Measurements from ENCODE around the gene WDR74.

DNA sequence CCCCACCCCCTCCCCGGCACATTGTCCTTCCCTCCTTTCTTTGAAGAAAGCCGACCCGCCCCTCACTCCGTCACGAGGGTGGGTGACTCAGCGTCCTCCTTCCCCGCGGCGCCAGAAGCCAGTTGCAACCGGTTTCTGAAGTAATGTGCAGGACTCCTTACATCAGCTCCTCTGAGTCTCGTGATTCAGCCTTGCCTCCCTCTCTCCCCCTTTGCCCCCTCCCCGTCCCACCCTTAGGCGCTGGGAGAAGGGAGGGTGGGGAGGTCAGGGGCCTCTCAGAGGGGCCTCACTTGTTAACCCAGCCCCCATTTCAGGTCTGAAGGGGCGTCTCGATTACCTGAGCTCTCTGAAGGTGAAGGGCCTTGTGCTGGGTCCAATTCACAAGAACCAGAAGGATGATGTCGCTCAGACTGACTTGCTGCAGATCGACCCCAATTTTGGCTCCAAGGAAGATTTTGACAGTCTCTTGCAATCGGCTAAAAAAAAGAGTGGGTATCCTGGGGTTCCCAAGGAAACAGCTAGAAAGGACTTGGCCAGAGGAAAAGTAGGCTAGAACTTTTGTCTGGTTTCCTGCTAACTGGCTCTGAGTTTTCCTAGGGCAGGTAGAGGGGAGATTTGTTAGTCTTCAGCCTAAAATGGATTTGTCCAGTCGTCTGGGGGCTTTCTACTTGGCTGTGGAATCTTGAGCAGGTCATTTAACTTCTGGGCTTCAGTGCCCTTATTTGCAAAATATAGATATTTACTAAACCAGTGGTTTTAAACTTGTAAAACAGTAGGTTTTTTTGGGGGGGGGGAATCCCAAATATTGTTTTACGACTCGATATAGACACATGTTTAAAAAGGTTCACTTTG lies 42.4 kb upstream of the WDR74 start:
- TF ChIP-seq GATA3 (IDR thresholded peaks at IDR 0.05; ENCODE audit: low read depth, low read length) (no peak), GATA2 (IDR thresholded peaks at IDR 0.05; ENCODE audit: low read depth, low read length) (no peak)
